Hepatocyte (in vitro differentiated cells): ENCODE data around the gene TADA3. TPM values are rescaled to one million over a fixed set of nuclear protein-coding genes. Genes with fewer than 3 reads are reported as not detected.

Experiments used
- DNase-seq: peaks from one replicate; pipeline ENCODE4 v3.0.0-alpha.2; 2016; ENCODE audit warnings: low spot score
- H2AFZ ChIP-seq: fragments of 200-600 bp; sonication (generic); 2 replicates; pipeline ENCODE4 v1.6.0; 2016; ENCODE audit warnings: antibody characterized with exemption, mild to moderate bottlenecking
- H3K27ac ChIP-seq: fragments of 200-600 bp; sonication (generic); 2 replicates; pipeline ENCODE4 v1.5.1; 2016; ENCODE audit warnings: mild to moderate bottlenecking
- H3K27me3 ChIP-seq: fragments of 200-600 bp; sonication (generic); 2 replicates; pipeline ENCODE4 v1.6.1; 2016
- H3K36me3 ChIP-seq: fragments of 200-600 bp; sonication (generic); replicated peaks from 2 replicates; pipeline ENCODE4 v1.5.1; 2016; ENCODE audit warnings: low read depth; ENCODE audit not compliant: insufficient read depth
- H3K4me1 ChIP-seq: fragments of 200-600 bp; sonication (generic); 2 replicates; pipeline ENCODE4 v1.5.1; 2016; ENCODE audit warnings: mild to moderate bottlenecking, moderate library complexity; ENCODE audit not compliant: insufficient read depth
- H3K4me2 ChIP-seq: fragments of 200-600 bp; sonication (generic); 2 replicates; pipeline ENCODE4 v1.6.0; 2016
- H3K4me3 ChIP-seq: fragments of 200-600 bp; sonication (generic); 2 replicates; pipeline ENCODE4 v1.5.1; 2016; ENCODE audit warnings: mild to moderate bottlenecking
- H3K79me2 ChIP-seq: fragments of 200-600 bp; sonication (generic); 2 replicates; pipeline ENCODE4 v1.6.0; 2017; ENCODE audit warnings: mild to moderate bottlenecking
- H3K9me2 ChIP-seq: fragments of 200-600 bp; sonication (generic); replicated peaks from 2 replicates; pipeline ENCODE4 v1.6.0; 2017; ENCODE audit warnings: mild to moderate bottlenecking; ENCODE audit not compliant: insufficient read depth
- H3K9me3 ChIP-seq: fragments of 200-600 bp; sonication (generic); 2 replicates; pipeline ENCODE4 v1.5.1; 2016; ENCODE audit warnings: low read depth, mild to moderate bottlenecking
- H4K20me1 ChIP-seq: fragments of 200-600 bp; sonication (generic); 2 replicates; pipeline ENCODE4 v1.6.0; 2016; ENCODE audit warnings: mild to moderate bottlenecking; ENCODE audit not compliant: insufficient read depth, poor library complexity, severe bottlenecking
- CTCF ChIP-seq: fragments of 200-600 bp; sonication (generic); IDR thresholded peaks from 2 replicates; pipeline ENCODE4 v1.5.1; 2016; ENCODE audit warnings: antibody characterized with exemption, mild to moderate bottlenecking; ENCODE audit not compliant: poor library complexity
- EZH2 ChIP-seq: fragments of 200-600 bp; sonication (generic); IDR thresholded peaks from 2 replicates; pipeline ENCODE4 v1.6.1; 2016; ENCODE audit warnings: antibody characterized with exemption, mild to moderate bottlenecking, borderline replicate concordance
- EZH2phosphoT487 ChIP-seq: fragments of 200-600 bp; sonication (generic); IDR thresholded peaks from one replicate; pipeline ENCODE4 v1.6.1; 2018; ENCODE audit warnings: antibody characterized with exemption, mild to moderate bottlenecking, low read depth, moderate library complexity; ENCODE audit not compliant: unreplicated experiment, severe bottlenecking
- WGBS: methylation state at CpG from one replicate; pipeline ENCODE4 v1.1.6; 2016; ENCODE audit warnings: low lambda C conversion rate; ENCODE audit errors: missing lambda C conversion rate; 5-methylcytosine and 5-hydroxymethylcytosine counted together
- polyA plus RNA-seq: library from polyadenylated mRNA; unstranded; fragments of >200 nt; fragmentation: Nextera tagmentation; extraction: Ambion mirVana; gene quantifications from 2 replicates; pipeline ENCODE4 v1.2.1, GENCODE V29; 2016
- total RNA-seq: library from RNA; depleted of rRNA; stranded (reverse); fragments of >200 nt; gene quantifications from 2 replicates; pipeline ENCODE4 v1.2.3, GENCODE V29; 2014

Gene TADA3
- total and polyA plus RNA-seq, 2 experiments from 2014 or later: 61.2 to 65.5 TPM

- no peak for DNase-seq
- Histone ChIP-seq H3K27me3 (no peaks in the 10 kb centered on the region), H3K79me2 (no peaks in the 10 kb centered on the region), H3K4me2 (no peak overlapping the region), H4K20me1 (no peaks in the 10 kb centered on the region), H3K27ac (no peak overlapping the region), H3K4me3 (no peak overlapping the region), H3K9me3 (no peaks in the 10 kb centered on the region), H2AFZ (no peak overlapping the region), H3K36me3 (no peaks in the 10 kb centered on the region), H3K9me2 (no peaks in the 10 kb centered on the region), H3K4me1 (no peaks in the 10 kb centered on the region)
- WGBS: 94% methylated on average over 3 of the region's 3 CpGs
- TF ChIP-seq EZH2 (no peak), CTCF (no peak)
Observed at GRCh38 chr3:9781978-9782603, 10.2 kb downstream of the TADA3 start.

- no peak overlapping the region for H3K27ac ChIP-seq
- no peaks in the 10 kb centered on the region for H3K36me3 ChIP-seq
- no peaks in the 10 kb centered on the region for H3K9me3 ChIP-seq
- no peak for DNase-seq
- H3K79me2 ChIP-seq: no peaks in the 10 kb centered on the region
- H3K9me2 ChIP-seq: no peaks in the 10 kb centered on the region
- H2AFZ ChIP-seq: no peak overlapping the region
- WGBS: 100% methylated on average over 1 of the region's 1 CpG
- H3K4me2 ChIP-seq: no peak overlapping the region
- no peaks in the 10 kb centered on the region for H4K20me1 ChIP-seq
- H3K27me3 ChIP-seq: no peaks in the 10 kb centered on the region
- no peaks in the 10 kb centered on the region for H3K4me1 ChIP-seq
- no peak overlapping the region for H3K4me3 ChIP-seq
- TF ChIP-seq EZH2: no peak
- no peak for TF ChIP-seq CTCF
- TF ChIP-seq EZH2phosphoT487: no peak
Observed at GRCh38 chr3:9781551-9781950, 10.7 kb downstream of the TADA3 start.

- DNase-seq: no peak
- Histone ChIP-seq H3K27ac (no peak overlapping the region), H3K9me2 (no peaks in the 10 kb centered on the region), H2AFZ (no peak overlapping the region), H3K27me3 (no peaks in the 10 kb centered on the region), H3K79me2 (no peaks in the 10 kb centered on the region), H3K4me1 (no peaks in the 10 kb centered on the region), H4K20me1 (no peaks in the 10 kb centered on the region), H3K9me3 (no peaks in the 10 kb centered on the region), H3K4me3 (no peak overlapping the region), H3K4me2 (no peak overlapping the region), H3K36me3 (no peaks in the 10 kb centered on the region)
- WGBS: 99% methylated on average over 4 of the region's 4 CpGs
- TF ChIP-seq CTCF (no peak), EZH2phosphoT487 (no peak)
Observed at GRCh38 chr3:9780910-9781309, 11.4 kb downstream of the TADA3 start.

- no peak overlapping the region for H3K27ac ChIP-seq
- 94% methylated on average over 10 of the region's 10 CpGs for WGBS
- no peak overlapping the region for H3K4me2 ChIP-seq
- no peaks in the 10 kb centered on the region for H3K36me3 ChIP-seq
- H3K9me2 ChIP-seq: no peaks in the 10 kb centered on the region
- no peak overlapping the region for H2AFZ ChIP-seq
- TF ChIP-seq CTCF (no peak), EZH2 (no peak), EZH2phosphoT487 (no peak)
- DNase-seq: no peak
- no peaks in the 10 kb centered on the region for H3K9me3 ChIP-seq
- no peaks in the 10 kb centered on the region for H4K20me1 ChIP-seq
- no peak overlapping the region for H3K4me3 ChIP-seq
- no peaks in the 10 kb centered on the region for H3K27me3 ChIP-seq
- H3K4me1 ChIP-seq: no peaks in the 10 kb centered on the region
- no peaks in the 10 kb centered on the region for H3K79me2 ChIP-seq
Observed at GRCh38 chr3:9780458-9780812, 11.8 kb downstream of the TADA3 start.
